Measurements from ENCODE around the gene FMN1.

FMN1 gene

GRCh38 chr15:32746116-32746857 is 448.2 kb downstream of the FMN1 start:
- FAIRE-seq = no peak

GRCh38 chr15:32743411-32744140 is 450.9 kb downstream of the FMN1 start:
- no peak for FAIRE-seq

- no peak for FAIRE-seq
Measured at GRCh38 chr15:32739522-32740063, 454.9 kb downstream of the FMN1 start.

- FAIRE-seq = no peak
Measured at GRCh38 chr15:32738666-32739065, 455.8 kb downstream of the FMN1 start.

GRCh38 chr15:32737304-32737703 is 457.2 kb downstream of the FMN1 start:
- FAIRE-seq = no peak

- FAIRE-seq = no peak
Measured at GRCh38 chr15:32736701-32737061, 457.8 kb downstream of the FMN1 start.

- FAIRE-seq = no peak
Measured at GRCh38 chr15:32735989-32736700, 458.4 kb downstream of the FMN1 start.

- no peak for FAIRE-seq
Measured at GRCh38 chr15:32733281-32733680, 461.2 kb downstream of the FMN1 start.

- no peak for FAIRE-seq
Measured at GRCh38 chr15:32732574-32733157, 461.8 kb downstream of the FMN1 start.

GRCh38 chr15:32730677-32731654 is 463.5 kb downstream of the FMN1 start:
- no peak for FAIRE-seq

GRCh38 chr15:32729700-32730395 is 464.7 kb downstream of the FMN1 start:
- no peak for FAIRE-seq

- FAIRE-seq = no peak
Measured at GRCh38 chr15:32723171-32723948, 471.2 kb downstream of the FMN1 start.

GRCh38 chr15:32722136-32722535 is 472.4 kb downstream of the FMN1 start:
- no peak for FAIRE-seq

- FAIRE-seq = no peak
Measured at GRCh38 chr15:32721596-32721995, 472.9 kb downstream of the FMN1 start.

GRCh38 chr15:32718821-32719716 is 475.4 kb downstream of the FMN1 start:
- no peak for FAIRE-seq

GRCh38 chr15:32718227-32718820 is 476.2 kb downstream of the FMN1 start:
- FAIRE-seq = no peak

- no peak for FAIRE-seq
Measured at GRCh38 chr15:32717426-32718226, 476.9 kb downstream of the FMN1 start, which contains the start of gene GREM1. Gene GREM1 (plus strand): TSS chr15:32718004. CDS start chr15:32730691, 12,687 bp downstream.

GRCh38 chr15:32716915-32717425 is 477.5 kb downstream of the FMN1 start:
- FAIRE-seq = no peak
